NK-92 (cell line): ENCODE data around the gene CEP131.
"Not testable (repeated sequence)": the region's sequence is repeated elsewhere in the genome, so short reads cannot be mapped to it uniquely, and the experiment has no call there.

Experiments
- DNase-seq: peaks from one replicate; lab custom pipeline; 2025; ENCODE audit not compliant: unreplicated experiment; lab: John Stamatoyannopoulos, UW

CEP131 gene

DNA sequence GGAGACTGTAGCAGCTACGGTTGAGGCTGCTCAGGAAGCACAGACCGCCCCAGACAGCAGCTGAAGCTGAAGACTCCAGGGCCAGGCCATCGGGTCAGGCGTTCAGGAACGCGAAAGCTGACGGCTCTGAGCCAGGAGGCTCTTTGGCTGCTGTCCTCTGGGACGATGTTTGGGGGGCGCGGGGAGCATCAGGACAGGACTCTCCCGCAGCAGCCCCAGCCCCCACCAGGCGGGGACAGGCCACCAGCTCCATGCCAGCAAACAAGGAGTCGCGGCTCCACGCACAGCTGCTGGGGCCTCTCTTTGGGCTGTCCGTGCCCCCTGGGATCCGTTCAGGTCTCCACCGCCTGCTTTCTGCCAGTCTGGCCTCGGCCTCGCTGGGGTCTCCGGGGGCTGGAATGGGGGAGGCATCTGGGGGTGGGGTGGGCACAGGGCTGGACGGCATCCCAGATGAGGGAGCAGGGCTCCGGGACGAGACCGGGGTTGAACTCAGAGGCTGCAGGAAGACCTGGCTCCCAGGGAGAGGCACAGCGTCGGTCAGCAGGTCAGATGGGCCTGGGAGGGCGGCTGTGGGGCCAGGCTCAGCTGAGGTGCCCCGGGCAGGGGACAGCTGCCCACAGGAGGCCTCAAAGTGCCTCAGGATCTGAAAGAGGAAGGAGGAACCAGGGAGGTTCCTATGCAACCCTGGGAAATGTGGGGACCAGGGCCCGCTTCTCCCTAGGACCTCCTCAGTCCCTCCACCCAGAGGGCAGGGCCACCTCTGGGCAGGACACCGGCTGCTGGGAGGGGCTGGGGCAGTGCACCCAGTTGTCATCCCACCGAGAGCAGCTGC is 6.3 kb upstream of the CEP131 start:
- DNase-seq: no peak

DNA sequence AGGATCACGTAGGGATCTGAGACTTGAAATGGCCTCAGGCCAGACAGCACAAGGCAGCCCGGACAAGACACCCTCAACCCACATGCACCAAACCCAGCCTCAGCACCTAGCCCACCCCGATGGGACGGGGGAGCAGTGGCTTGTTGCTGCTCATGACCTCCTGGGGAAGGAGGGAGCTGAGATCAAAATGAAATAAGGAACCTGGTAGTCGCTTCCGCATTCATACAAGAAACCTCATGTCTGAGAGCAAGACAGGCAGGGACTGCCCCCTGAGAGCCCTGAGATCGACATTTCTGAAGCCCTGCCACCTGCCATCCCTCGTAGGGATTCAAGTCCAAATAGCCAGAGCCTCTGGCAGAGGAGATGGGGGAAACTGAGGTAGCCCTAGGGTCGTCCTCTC is 5.7 kb upstream of the CEP131 start:
- no peak for DNase-seq

- DNase-seq: not testable (repeated sequence)
Measured at GRCh38 chr17:81227630-81228029, 4.9 kb upstream of the CEP131 start.

- no peak for DNase-seq
Measured at GRCh38 chr17:81223762-81224130, 981 bp upstream of the CEP131 start.

DNA sequence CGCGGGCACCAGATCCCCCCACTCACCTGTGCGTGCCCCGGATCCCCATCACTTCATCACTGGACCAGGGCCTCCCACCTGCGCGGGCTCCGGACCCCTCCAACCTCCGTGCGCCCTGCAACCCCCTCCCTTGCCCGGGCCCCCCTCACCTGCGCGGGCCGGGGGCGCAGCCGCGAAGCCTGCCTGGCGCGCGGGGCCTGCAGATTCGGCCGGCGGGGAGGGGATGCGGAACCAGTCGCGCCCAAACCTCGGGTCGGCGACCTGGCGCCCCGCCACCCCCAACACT is 202 bp downstream of the CEP131 start:
- no peak for DNase-seq

DNA sequence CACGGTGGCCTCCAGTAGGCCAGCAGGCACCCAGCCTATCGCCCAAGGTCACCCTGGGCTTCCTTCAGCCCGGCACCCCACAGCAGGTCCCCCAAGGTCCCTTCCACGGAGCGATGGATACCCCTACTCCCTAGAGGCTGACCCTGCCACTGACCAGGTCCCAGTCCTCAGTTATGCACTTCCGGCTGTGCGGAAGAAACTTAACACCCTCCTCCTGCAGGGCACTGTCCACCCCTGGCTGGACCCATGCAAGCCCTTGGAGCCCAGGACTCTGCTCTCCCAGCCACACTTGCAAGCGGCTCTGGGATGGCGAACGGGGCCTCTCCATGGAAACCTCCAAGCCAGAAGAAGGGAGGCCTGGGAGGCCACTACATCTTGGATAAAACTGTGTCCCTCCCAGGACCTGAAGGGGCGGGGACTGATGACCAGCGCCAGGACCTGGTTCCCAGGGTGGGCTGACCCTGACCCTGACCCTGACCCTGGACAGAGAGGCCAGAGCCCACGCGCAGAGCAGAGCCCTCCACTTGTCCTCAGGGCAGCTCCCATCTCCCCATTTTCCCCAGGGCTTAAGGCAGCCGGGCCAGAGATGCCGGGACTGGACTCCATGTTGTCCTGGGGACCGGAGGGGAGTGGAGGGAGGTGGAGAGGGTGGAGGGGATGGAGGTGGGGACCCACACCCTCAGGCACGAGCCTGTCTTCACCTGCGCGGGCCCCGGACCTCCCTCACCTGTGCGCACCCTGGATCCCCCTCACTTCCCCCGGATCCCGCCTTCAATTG is 734 bp downstream of the CEP131 start:
- no peak for DNase-seq

DNA sequence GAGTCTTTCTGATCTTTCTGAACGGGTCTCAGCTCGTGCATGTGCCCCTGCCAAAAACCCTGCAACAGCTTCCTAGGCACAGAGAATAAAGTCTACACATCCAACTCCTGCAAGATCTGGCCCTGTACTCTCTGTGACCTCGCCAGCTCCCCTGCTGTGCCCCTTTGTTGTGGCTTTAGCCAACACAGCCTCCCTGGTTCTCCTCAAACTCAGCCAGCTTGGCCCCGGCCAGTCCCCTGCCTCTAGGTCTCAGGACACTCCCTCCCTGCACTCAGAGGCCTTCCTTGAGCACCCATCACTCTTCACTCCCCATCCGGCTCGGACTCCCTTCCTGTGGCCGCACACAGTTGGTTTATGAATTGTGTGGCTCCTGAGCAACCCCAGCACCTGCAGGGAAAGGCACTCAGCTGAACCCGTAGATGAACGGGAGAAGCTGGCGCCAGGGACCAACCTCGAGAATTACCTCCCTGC is 1.4 kb downstream of the CEP131 start:
- no peak for DNase-seq

GRCh38 chr17:81219476-81220180 is 3.1 kb downstream of the CEP131 start:
- no peak for DNase-seq

DNA sequence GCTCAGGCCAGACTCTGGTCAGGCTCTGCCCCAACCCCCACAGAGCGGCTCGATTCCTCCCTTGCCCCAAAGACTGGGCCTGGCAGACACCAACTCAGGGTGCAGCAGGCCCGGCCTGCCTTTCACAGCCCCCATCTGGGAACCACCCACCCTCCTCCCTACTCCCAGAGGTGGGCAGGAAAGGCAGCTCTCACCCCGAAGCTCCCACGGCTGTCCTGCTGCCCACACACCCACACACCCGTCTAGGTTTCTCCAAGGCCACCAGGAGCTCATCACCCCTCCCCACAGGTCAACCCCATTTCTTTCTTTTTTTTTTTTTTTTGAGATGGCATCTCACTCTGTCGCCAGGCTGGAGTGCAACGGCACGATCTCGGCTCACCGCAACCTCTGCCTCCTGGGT is 3.8 kb downstream of the CEP131 start:
- no peak for DNase-seq

GRCh38 chr17:81218459-81218858 is 4.3 kb downstream of the CEP131 start:
- no peak for DNase-seq

DNA sequence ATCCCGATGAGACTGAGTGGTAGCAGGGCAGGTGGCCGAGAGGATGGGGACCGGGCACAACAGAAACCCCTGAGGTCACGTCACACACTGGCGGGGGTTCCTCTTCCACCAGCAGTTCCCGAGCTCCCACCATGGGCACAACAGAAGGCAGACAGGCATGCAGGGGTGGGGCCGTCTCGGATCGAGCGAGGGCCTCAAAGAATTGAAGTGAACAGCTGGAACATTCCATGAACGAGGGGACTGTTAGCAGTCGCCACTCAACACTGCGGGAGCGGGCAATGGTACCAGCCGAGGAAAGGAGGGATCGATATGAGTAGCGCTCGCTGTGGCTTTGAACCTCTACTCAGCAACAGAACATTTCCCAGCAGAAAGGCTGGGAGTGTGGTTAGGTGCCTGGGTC is 5.3 kb downstream of the CEP131 start:
- no peak for DNase-seq

- no peak for DNase-seq
Measured at GRCh38 chr17:81213978-81214377, 8.8 kb downstream of the CEP131 start.

DNA sequence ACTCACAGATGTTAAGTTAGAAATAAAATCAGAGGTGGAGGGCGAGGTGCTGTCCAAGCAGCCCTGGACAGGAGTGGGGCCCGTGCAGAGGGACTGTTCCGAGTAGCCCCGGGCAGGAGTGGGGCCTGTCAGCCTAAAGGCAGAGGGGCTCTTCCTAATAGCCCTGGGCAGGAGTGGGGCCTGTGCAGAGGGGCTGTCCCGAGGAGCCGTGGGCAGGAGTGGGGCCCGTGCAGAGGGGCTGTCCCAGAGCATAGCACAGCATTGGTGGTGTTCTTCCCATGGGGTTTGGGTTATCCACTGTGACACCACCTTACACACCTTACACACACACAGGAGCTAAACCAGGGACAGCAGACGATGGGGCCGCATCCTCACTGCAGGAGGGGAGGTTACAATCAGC is 10.4 kb downstream of the CEP131 start:
- DNase-seq: no peak

GRCh38 chr17:81210868-81211267 is 11.9 kb downstream of the CEP131 start:
- no peak for DNase-seq

GRCh38 chr17:81210466-81210865 is 12.3 kb downstream of the CEP131 start:
- no peak for DNase-seq

- DNase-seq: no peak
Measured at GRCh38 chr17:81209141-81209540, 13.6 kb downstream of the CEP131 start.

- DNase-seq: no peak
Measured at GRCh38 chr17:81208651-81209050, 14.1 kb downstream of the CEP131 start.

- no peak for DNase-seq
Measured at GRCh38 chr17:81207610-81208581, 14.9 kb downstream of the CEP131 start.

DNA sequence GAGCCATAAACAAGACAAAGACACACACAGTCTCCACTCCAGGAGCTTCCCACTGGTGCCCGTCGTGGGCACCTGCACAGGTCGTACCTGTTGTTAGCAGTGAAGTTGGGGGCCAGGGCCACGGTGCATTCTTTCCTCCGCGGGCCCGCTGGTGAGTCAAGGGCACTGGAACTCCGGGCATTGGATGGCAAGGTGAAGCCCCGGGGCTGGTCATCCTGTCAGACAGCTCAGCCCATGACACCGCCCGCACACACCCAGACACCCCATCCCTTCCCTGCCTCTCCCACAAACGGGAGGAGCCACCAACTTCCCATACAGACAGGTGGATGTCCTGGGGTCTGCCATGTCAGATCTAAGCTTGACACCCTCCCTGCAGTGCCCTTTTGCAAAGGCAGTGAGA is 16.1 kb downstream of the CEP131 start:
- no peak for DNase-seq

GRCh38 chr17:81206166-81206565 is 16.6 kb downstream of the CEP131 start:
- DNase-seq: no peak

DNA sequence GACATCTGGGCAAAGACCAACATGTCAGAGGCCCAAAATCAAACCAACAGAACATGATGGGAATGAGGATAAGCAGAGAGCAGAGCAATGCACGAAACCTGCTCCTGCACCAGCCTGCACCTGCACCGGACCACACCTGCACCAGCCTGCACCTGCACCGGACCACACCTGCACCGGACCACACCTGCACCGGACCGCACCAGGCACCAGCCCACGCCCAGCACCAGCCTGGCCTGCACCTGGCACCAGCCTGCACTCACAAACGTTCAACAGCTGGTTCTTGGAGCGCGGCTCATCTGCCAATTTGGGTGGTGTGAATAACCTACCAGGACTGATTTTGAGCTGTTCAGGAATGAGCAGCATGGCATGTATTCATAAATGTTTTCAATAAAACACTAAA is 18.2 kb downstream of the CEP131 start:
- DNase-seq: no peak
